Cortex of kidney (tissue), 1 donor: ENCODE results near the gene CFAP221.

ENCODE experiments used
- DNase-seq: peaks from one replicate; lab custom pipeline; 2025; lab: John Stamatoyannopoulos, UW

The CFAP221 gene

DNA sequence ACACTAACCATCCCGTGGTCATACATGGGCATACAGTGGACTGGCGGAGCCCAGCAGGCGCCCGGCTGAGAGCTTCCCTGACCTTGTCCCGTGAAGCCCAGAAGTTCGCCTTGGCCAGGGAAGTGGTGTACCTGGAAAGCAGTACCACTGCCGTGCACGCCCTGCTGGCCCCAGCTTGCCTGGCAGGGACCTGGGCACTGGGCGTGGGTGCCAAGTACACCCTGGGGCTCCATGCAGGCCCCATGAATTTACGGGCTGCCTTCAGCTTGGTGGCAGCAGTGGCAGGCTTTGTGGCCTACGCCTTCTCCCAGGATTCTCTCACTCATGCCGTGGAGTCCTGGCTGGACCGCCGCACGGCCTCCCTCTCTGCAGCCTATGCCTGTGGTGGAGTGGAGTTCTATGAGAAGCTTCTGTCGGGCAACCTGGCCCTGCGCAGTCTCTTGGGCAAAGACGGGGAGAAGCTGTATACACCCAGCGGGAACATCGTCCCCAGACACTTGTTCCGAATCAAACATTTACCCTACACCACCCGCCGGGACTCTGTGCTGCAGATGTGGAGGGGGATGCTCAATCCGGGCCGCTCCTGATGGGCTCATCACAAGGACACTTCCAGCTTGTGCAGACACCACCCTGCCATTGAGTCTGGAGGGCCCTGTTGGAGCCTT is 137.1 kb downstream of the CFAP221 start:
- DNase-seq = no peak

DNA sequence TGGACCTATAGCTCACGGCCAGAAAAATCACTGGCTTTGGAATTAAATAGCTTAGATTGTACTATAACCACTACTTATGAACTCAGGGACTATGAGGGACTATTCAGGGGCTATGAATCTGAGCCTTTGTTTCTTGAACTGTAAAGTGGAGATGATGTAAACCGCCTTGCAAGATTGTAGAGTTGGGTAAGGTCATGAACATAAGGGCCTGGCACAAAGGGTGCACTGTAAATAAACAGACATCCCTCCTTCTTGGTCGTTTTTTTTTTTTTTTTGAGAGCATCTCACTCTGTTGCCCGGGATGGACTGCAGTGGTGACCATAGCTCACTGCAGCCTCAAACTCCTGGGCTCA is 137.6 kb downstream of the CFAP221 start:
- DNase-seq = no peak

DNA sequence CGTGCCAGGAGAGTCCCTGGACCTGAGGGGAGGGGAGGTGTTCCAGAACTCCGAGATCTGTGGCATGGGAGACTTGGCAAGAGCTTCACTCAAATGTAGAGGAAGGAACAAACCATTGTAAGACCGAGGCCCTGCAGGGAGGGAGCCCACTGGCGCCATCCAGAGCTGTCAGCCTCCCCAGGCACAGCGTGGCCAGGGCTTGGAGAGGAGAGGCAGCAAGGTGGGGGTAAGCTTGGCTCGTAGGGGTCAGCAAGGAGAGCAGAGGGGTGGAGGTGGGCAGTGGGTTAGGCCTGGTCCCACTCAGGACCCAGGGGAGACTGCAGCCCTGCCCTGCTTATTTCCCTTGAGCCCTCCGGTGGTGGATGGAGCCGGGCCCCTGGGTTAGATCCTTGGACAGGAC is 138.3 kb downstream of the CFAP221 start:
- DNase-seq = no peak

DNA sequence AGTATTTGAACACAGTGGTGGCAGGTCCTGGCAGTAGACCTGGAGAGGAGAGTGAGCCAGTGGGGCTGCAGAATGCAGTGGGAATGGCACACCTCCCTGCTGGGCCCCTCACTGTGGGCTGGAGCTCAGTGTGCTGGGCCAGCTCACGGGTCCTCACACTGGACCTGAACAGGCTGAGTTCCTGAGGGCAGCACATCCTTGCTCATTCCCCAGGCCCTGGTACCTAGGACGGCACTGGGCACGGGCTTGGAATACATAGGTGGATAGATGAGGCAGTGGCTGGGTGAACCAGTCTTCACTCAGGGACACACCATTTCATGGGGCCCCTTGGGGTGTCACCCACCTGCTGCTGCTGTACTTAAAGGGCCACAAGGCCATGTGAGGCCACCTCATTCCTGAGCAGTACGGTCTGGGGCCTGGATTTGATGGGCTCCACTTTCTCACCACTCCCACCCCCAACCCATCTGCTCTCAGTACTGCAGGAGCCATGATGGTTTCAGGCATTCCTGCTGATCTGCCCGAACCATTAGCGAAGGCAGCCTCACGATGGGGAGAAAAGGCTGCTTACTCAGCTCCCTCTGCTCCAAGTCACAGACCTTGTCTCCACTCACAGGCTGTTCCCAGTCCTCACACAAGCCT is 138.9 kb downstream of the CFAP221 start:
- DNase-seq = no peak

DNA sequence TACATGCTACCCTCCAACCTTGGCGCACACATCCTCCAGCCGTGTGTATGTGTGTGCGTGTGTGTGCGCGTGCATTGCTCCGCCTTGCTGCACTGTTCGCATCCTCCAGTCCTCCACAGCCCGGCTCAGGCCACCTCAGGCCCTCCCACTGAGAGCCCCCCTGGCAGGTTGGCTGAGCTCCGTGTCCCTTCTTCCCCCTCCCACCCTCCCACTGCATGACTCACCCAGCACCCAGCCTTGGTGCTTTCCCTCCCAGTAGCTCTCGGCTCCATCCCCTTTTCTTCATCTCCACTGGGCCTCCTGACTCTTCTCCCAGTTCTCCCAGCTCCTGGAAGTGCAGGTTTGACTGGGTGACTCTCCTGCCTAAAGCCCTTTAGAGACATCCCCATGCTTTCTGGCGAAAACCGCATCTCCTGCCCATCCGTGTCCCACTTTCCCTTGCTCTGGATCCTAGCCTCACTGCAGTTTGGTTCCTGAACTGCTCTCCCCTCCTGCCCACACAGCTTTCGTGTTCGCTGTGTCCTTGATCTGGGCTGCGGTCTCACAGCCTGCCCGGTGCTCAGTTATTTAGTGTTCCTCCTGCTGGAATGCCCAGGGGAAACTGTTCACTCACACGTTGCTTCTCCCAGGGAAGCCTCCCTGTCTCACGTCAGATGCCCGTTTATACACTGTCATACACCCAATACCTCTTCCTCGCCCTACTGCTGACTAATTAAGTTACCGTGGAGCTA is 139.6 kb downstream of the CFAP221 start:
- DNase-seq = no peak

DNA sequence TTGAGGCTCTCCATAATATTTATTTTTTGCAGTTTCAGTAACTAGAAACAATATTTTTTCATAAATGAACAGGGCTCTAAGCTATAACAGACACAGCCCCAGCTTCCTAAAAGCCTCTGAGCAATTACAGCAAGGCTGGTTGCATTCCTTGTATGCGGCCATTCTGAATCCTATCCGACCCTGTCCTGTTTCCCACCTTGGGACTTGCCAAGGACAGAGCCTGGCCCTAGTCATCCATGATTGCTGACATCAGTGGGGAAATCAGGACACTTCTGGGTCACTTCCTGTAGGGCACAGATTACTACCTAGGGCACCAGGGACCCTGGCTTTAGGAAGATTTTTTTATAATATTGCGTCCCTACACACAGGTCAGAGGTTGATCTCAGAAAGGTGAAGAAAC is 140.3 kb downstream of the CFAP221 start:
- DNase-seq = no peak

DNA sequence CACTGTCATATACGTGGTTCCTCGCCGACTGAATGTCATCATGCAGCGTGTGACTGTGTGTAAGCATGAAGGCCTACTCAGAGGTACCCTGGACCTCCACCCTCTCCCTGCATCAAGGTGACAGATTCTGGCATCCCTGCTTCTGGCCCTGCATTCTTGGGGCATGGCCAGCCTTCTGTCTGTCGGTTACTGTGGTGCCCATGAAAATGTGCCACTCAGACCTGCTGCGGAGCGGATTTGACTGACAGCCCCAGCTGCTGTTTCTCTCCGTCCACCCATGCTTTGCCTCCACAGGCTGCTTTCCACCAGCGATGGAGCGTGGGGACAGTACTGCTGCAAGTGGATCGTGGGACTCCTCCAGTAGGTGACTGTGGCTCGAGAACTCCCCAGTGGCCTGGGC is 144.4 kb downstream of the CFAP221 start:
- no peak for DNase-seq

DNA sequence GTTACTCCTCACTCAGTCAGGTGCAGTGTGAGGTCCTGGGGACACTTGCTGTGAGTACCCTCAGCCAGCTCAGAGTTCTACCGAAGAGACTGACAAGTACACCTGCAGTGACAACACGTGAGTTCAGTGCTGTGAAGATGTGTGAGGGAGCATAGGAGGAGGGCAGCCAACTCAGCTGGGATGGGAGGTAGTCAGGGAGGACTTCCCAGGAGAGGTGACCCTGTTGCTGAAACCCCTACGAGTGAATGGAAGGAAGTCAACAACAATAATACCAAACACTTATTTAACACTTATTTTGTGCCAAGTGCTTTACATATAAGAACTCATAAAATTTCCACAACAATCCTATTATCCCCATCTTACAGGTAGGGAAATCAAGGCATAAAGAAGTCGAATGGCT is 145.0 kb downstream of the CFAP221 start:
- DNase-seq = no peak

DNA sequence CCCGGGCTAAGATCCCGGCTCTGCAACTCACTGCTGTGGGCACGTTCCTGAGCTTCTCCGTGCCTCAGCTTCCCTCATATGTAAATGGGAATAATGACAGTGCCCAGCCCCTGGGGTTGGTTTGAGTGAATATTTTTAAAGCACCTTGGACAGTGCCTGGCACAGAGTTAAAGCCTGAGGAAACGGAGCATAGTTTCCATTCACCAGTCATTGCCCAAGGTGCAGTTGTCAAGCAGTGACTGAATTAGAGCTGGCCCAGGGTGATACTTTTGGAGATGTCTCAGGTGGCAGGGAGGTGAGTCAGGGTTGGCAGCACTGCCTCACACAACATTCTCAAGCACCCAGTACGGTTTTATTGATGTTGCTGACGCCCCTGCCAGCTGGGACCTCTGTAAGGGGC is 146.9 kb downstream of the CFAP221 start:
- DNase-seq = no peak

DNA sequence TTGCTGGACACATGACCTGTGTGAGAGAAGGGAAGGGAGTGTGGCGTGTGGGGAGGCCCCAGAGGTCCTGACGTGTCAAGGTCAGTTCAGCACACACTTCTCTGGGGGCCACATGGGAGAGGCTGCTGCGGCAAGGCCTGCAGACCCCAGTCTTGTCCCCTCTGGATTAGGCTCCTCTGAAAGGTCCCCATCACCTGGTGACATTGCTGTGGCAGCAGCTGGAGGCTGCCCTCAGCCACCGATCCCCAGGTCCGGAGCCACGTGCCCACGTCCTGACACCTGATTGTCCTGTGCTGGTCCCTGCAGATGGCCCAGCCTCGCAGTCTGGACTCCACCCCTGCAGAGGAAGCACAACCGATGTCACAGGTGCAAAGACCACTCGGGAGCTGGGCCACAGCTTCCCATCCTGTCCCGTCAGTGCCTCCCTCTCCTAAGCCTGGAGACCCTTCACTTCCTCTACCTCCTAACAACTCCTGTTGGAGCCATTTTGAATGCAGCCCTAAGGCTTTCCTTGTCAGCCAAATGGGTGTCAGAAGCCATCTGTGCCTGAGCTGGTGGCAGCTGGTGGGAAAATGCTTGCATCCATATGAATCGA is 147.5 kb downstream of the CFAP221 start:
- no peak for DNase-seq

DNA sequence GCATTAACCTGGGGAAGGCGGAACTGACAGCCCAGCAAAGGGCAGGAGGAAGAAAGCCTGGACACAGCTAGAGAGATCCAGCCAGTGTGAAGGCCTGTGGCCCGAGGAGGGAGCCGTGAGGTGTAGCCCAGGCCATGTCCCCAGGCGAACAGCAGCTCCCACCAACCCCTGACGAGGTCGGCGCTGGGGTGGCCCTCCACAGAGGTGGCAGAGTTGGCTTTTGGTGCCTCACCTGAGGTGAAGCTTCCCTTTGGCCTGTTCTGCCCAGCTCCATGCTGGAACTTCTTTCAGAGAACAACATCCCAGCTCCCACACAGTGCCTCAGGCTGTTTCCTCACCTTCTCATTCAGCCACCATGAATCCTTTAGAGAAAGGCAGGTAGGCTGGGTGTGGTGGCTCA is 148.1 kb downstream of the CFAP221 start:
- no peak for DNase-seq

DNA sequence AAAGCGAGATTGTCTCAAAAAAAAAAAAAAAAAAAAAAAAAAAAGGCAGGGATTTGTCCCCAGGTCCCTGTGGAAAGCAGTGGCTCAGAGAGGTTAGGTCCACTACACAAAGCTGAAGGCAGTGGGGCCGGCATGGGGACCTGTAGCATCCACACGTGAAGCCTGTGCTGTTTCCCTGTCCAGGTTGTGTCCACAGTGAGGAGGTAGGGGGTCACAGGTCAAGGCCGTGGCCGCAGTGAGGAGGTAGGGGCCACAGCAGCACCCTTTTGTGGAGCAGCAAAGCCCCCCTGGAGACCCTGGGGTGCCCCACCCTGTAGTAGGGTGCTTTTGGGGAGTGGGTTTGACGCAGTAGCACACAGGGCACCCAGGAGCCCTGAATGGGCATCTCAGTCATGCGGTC is 148.7 kb downstream of the CFAP221 start:
- DNase-seq = no peak

DNA sequence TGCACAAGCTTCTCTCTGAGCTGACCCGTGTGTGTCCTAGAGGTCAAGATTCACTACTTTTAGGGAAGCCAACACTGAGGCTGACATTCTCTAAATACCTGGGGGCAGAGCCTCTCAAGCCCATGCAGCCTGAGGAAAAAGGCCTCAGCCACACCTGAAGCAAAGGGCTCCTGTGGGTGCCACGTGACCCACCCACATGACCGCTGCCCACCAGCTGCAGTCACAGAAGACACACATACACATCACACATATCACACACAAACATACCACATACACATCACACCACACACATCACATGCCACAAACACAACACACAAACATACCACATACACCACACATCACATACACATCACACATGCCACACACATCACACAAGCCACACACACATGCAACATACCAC is 149.3 kb downstream of the CFAP221 start:
- DNase-seq = no peak

DNA sequence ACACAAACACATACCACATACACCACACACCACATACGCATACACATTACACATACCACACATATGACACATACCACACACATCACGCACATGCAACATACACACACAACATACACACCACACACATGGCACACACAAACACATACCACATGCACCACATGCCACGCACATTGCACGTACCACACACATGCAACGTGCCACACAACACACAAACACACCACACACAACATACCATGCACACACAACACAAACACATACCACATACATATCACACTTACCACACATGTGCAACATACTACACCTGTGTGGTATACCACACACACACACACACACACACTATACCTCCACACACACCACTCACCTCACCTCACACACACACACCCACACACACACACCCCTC is 149.7 kb downstream of the CFAP221 start:
- no peak for DNase-seq

DNA sequence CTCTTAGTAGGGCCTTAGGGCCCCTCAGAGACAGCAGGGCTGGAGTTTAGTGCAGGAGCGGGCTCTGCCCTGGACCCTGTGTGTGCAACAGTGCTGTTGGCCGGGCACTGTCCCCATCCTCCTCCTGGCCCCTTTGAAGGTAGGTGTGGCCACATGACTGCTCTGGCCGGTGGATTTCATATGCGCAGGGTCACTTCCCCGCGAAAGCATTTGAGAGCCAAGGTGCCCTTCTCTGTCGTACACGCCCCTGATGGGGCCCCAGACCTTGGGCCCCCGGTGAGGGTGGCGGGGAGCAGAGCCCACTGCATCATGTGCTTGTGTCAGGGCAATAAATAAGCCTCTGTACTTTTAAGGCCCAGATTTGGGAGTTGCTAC is 150.2 kb downstream of the CFAP221 start:
- DNase-seq = no peak

DNA sequence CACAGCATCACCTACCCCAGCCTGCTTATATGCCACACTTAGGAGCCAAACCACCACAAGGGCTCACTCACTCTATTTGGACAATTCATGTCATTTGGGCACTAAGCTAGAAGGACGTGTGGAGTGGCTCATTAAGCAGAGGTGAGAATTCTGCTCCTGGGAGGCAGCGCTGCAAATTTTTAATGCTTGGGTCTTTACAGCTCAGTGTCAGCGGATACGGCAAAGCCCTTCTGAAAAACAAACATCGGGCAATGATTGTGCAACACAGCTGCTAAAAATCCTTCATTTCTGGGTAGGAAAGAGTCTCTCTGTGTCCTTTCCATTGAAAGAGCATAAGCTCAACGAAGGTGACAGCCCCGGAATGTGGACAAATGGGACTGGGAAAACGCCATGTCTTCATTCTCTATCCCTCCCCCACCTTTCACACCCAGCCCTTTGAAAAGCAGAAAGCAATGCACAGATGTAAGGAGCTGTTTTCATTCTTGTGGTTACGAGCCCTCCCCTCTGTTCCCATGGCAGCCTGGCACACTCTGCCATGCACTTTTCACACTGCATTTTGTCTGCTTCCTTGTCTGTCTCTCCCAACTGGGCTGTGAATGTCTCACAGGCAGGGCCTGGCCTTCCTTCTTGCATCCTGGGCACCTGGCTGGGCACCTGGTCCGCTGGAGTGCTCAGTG is 150.7 kb downstream of the CFAP221 start:
- DNase-seq = no peak

DNA sequence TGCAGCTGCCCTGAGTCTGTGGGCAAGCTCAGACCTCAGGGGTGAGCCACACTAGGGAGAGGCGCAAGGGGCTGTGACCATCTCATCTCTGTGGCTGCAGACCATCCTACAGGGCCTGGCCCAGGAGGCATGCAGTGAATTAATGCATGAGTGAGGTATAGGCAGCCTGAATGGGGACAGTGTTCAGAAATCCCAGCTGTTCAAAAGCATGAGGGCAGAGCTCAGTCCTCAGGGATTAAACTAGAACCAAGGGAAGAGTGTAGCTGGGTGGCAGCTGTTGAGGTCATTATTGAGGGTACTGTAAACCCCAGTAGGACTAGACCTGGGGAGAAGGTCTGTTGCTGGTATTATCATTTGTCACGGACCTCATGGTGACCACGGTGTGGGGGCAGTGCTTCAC is 151.8 kb downstream of the CFAP221 start:
- DNase-seq = no peak

DNA sequence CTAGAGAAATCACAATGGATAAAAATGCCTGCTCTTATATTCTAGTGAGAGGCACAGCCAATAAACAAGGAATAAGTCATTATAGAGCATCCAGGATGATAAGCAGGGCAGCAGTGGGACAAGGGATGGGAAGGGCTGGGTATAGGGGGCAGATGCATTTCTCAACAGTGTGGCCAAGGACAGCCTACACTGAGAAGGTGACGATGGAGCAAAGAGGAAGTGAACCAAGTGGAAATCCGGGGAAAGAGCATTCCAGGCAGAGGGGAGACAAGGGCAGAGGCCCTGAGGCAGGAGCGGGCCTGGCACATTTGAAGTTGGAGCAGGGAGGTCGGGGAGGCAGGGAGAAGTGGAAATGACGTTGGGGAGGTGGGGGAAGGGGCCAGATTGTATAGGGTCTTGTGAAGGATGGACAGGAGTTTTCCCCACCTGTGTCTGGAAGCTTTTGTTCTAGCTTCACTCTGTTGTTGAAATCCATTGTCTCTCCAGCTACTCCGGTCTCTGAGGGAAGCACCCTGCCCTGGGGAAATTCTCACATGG is 152.3 kb downstream of the CFAP221 start:
- no peak for DNase-seq

DNA sequence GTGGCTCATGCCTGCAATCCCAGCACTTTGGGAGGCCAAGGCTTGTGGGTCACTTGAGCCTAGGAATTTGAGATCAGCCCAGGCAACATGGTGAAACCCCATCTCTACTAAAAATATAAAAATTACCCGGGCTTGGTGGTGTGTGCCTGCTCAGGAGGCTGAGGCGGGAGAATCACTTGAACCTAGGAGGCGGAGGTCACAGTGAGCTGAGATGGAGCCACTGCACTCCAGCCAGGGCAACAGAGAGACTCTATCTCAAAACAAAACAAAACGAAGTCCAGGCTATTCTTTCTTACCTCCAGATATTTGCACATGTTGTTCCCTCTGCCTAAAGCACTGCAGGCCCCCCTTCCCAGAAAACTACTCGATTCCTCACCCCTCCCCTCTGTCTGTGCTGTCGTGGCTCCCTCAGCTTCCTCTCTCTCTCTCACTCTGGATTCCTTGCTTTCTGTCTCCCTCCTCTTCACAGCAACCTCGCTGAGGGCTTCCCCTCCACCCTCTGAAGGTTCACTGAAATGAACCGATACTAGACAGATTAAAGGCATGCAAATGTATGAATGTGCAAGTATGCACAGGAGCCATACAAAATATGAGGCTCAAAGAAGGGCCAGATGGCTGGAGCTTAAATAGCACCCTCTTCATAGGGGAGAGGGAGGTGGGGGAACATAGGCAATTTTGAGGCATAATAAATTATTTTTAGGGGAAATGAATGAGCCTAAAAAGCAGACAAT is 153.2 kb downstream of the CFAP221 start:
- DNase-seq = no peak

DNA sequence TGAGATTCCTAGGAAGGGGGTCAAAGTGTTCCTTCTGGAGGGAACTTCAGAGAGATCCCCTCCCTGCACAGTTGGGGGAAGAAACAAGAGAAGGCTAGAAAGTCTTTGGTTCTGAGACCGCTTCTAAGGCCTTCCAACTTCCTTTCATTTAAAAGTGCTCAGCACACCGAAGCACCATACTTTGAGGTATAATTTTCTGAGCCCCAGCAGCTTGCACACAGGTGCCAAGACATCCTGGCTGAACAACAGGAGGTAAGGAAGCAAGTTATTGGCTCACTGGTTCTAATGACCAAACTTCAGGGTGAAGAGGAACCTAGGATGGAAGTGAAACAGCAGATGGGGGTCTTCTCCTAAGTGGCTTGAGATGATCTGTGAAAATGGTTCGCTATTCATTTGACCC is 154.0 kb downstream of the CFAP221 start:
- no peak for DNase-seq

DNA sequence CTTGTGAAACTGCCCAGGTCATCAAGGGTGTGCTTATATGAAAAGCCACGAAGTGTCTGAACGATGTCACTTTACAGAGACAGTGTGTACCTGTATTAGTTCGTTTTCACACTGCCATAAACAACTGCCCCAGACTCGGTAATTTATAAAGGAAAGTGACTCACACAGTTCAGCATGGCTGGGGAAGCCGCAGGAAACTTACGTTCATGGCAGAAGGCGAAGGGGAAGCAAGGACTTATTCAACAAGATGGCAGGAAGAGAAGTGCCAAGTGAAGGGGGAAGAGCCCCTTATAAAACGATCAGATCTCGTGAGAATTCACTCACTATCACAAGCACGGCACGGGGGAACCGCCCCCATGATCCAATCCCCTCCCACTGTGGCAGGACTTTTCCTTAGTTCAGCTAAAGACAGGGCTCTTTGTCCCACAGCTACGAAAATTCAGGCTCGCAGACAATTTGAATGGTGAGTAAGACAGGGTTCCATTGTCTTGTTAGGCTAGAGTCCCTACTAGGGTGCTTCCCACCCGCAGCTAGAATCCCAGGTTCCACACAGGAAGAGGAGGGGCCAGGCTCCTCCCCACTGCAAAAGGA is 154.9 kb downstream of the CFAP221 start:
- DNase-seq = no peak
